Memory B cell (primary cell): ENCODE data around the gene ASIC2.

Experiments
- ATAC-seq: fragments of 150-1000 bp; cut with Tn5 transposase; 2 replicates; pipeline ENCODE4 v1.10.0; 2021; ENCODE audit warnings: low read depth, mild to moderate bottlenecking, moderate library complexity
- DNase-seq, 2 donors: peaks; one replicate each; pipeline ENCODE4 v3.0.0; 2022; ENCODE audit warnings: low spot score in 2 of 2
- H3K27ac Mint-ChIP-seq: one replicate; pipeline ENCODE4 v1.8.0; 2022; ENCODE audit warnings: mild to moderate bottlenecking, moderate library complexity, mixed read lengths
- H3K27me3 Mint-ChIP-seq: one replicate; pipeline ENCODE4 v1.8.0; 2022; ENCODE audit warnings: mixed read lengths
- H3K36me3 Mint-ChIP-seq: one replicate; pipeline ENCODE4 v1.8.0; 2022; ENCODE audit warnings: mild to moderate bottlenecking, mixed read lengths
- H3K4me1 Mint-ChIP-seq: one replicate; pipeline ENCODE4 v1.8.0; 2022; ENCODE audit warnings: mixed read lengths
- H3K4me3 Mint-ChIP-seq: one replicate; pipeline ENCODE4 v1.8.0; 2022; ENCODE audit warnings: mild to moderate bottlenecking, moderate library complexity, mixed read lengths
- H3K9me3 Mint-ChIP-seq: one replicate; pipeline ENCODE4 v1.8.0; 2022; ENCODE audit warnings: mixed read lengths

ASIC2 gene

DNA sequence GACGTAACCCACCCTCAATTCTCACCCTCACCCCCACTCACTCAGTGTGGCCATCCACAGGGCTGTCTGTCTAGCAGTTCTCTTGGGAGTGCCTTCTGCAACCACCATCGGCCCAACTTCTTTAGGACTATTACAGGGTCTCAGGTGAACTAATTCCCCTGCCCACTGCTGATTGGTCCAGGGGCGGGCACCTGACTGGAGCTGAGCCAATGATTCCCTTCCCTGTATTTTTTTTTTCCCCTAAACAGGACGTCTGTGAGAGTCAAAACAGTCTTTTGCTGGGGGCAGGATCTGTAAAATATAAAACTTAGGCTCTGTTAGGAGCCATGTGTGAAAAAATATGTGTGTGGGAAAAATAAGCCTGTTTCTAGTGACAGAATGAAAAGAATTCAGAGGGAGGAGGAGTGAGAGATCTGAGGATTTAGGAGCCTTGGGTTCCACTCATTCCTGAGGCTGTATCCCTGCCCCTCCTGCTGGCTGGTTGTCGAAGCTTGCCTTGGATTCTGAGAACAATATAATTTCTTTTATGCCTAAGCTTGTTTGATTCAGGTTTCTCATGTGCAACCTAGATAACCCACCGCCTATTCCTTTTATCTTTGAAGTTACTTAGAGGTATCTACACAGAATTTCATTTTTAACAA is 186.4 kb downstream of the ASIC2 start:
- no peaks in the 10 kb centered on the region for H3K4me1 Mint-ChIP-seq
- no peak for ATAC-seq
- H3K27me3 Mint-ChIP-seq: peaks cover 6% of the 10 kb centered on the region
- H3K9me3 Mint-ChIP-seq: peaks cover 5% of the 10 kb centered on the region
- peaks cover 2% of the 10 kb centered on the region for H3K36me3 Mint-ChIP-seq
- no peak overlapping the region for H3K4me3 Mint-ChIP-seq
- no peak for DNase-seq
- H3K27ac Mint-ChIP-seq: no peak overlapping the region

DNA sequence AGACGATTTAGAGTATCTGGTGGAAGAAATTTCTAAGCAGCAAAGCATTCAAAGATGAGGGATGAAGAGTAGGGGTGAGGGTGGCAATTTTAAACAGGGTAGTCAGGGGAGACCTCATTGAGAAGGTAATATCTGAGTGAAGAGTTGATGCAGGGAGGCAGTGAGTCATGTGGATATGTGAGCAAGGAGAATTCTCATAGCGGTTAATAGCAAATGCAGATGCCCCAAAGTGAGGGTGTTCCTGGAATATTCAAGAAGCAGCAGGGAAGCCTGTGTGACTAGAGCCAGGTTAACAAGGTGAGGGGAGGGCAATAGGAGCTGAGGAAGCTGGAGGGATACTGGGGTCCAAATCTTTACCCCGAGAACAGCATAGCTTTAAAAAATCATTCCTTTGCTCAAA is 187.2 kb downstream of the ASIC2 start:
- Mint-ChIP-seq H3K9me3 (peaks cover 3% of the 10 kb centered on the region), H3K4me1 (no peaks in the 10 kb centered on the region), H3K27me3 (peaks cover 2% of the 10 kb centered on the region), H3K27ac (no peak overlapping the region), H3K36me3 (no peaks in the 10 kb centered on the region), H3K4me3 (no peak overlapping the region)
- DNase-seq: no peak
- no peak for ATAC-seq

DNA sequence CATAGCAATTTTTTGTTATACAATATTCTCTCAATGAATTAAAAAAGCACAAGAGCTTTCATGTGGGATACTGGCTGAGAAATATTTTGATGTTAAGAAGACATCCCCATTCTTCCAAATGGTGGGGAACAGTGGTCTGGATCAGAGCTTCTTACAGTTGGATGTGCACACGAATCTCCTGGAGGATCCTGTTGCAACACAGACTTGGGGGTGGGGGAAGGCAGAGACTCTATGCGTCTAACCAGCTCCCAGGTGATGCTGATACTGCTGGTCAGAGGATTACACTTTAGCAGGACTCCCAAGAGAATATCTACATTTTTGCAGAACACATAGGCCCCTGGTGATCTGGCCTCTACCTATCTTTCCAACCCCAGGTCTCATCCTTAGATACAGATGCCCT is 193.2 kb downstream of the ASIC2 start:
- Mint-ChIP-seq H3K27ac (no peak overlapping the region), H3K4me3 (no peak overlapping the region), H3K27me3 (peaks cover 4% of the 10 kb centered on the region), H3K4me1 (no peaks in the 10 kb centered on the region), H3K36me3 (no peaks in the 10 kb centered on the region), H3K9me3 (no peaks in the 10 kb centered on the region)
- ATAC-seq: no peak
- no peak for DNase-seq

DNA sequence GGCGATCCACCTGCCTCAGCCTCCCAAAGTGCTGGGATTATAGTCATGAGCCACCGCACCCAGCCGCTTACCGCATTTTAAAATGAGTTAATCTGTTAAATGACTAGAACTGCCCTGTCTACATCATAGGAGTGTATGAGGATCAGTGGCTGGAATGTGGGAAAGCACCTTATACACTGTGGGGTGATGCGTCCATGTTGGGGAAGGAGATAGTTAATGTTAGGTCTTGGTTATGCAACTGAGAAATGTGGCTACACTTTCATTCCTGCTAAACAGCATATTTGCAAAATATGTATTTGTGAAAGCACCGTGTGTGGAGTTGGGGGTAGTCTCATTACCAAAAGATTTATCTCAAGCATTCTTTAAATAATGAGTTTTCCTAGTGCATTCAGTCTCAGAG is 193.8 kb downstream of the ASIC2 start:
- Mint-ChIP-seq H3K9me3 (no peaks in the 10 kb centered on the region), H3K36me3 (no peaks in the 10 kb centered on the region), H3K27me3 (peaks cover 6% of the 10 kb centered on the region), H3K27ac (no peak overlapping the region), H3K4me1 (no peaks in the 10 kb centered on the region), H3K4me3 (no peak overlapping the region)
- DNase-seq: no peak
- ATAC-seq: no peak

DNA sequence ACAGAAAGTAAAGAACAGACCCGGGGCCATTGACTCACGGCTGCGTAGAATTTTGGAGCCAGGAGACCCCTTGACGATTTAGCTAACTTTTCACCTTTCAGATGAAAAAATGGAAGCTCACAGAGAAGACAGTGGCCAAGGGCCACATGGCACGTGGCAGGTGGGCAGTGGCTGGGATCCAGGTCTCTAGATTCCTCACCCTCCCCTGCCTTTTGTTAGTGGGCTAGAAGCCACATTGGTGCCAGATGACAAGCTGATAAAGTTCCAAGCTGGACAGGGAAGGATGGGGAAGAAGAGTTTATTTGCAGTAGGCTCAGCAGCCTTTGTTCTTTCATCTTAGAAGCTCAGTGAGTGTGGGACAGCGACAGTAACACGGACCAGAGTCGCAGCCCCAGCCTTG is 195.7 kb downstream of the ASIC2 start:
- peaks cover 12% of the 10 kb centered on the region for H3K27me3 Mint-ChIP-seq
- no peaks in the 10 kb centered on the region for H3K36me3 Mint-ChIP-seq
- no peak overlapping the region for H3K4me3 Mint-ChIP-seq
- ATAC-seq: no peak
- no peak overlapping the region for H3K27ac Mint-ChIP-seq
- H3K4me1 Mint-ChIP-seq: no peaks in the 10 kb centered on the region
- no peak for DNase-seq
- no peaks in the 10 kb centered on the region for H3K9me3 Mint-ChIP-seq

DNA sequence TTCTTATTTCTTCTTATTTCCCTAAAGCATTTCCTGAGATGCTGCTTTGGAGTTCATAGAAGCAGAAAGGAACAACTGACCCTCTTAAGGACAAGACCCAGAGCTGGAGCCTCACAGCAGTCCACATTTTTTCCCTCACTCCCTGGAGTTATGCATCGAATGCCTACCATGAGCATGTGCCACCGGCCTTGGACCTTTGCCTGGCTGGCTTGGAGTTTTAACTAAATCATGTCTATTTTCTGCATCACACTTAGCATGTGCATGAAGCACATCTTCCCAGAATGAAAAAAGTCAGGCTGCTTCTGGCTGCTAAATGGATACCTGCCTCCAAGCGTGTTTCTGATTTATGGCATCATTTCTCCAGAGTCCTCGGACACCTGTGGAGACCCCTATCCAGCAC is 196.9 kb downstream of the ASIC2 start:
- H3K4me3 Mint-ChIP-seq: no peak overlapping the region
- ATAC-seq (no peak), DNase-seq (no peak)
- no peak overlapping the region for H3K27ac Mint-ChIP-seq
- no peaks in the 10 kb centered on the region for H3K36me3 Mint-ChIP-seq
- no peaks in the 10 kb centered on the region for H3K9me3 Mint-ChIP-seq
- H3K4me1 Mint-ChIP-seq: no peaks in the 10 kb centered on the region
- peaks cover 15% of the 10 kb centered on the region for H3K27me3 Mint-ChIP-seq

DNA sequence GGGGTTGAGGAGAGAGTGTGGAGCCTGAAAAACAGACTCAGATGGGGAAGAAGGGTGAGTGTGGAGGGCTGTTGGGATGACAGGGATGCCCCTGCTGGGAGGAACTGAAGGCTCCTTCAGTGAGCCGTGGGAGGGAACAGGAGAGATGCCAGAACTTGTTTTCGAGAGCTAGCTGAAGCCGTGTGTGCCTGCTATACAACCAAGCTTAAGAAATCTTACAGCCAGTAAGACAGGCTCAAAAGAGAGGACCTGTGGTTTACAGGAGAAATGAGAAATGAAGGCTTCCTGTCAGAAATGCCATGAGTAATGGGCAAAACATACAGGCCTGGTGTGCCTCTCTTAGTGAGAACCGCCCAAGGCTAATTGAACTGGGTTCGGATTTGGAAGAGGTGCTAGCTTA is 201.8 kb downstream of the ASIC2 start:
- Mint-ChIP-seq H3K36me3 (no peaks in the 10 kb centered on the region), H3K9me3 (no peaks in the 10 kb centered on the region), H3K27me3 (peaks cover 28% of the 10 kb centered on the region), H3K4me3 (no peak overlapping the region), H3K27ac (no peak overlapping the region), H3K4me1 (no peaks in the 10 kb centered on the region)
- ATAC-seq (no peak), DNase-seq (no peak)

DNA sequence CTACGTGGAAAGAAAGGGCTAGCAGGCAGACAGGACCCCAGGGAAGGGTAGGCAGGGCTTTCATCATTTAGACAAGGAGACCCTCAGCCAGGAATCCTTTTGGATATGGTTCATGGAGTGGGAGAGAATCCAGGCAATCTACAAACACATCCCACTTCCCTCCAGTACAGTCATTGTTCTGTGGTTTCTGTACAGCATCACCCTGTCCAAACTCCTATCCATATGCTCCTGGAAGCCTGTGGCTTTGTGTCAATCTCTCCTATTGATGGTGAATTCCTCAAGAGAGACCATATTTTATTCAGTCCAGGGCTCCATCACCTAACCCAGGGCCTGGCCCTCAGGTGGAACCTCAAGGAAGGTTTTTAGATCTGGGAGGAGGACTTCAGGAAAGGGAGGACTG is 202.3 kb downstream of the ASIC2 start:
- H3K4me1 Mint-ChIP-seq: no peaks in the 10 kb centered on the region
- H3K27me3 Mint-ChIP-seq: peaks cover 28% of the 10 kb centered on the region
- DNase-seq (no peak), ATAC-seq (no peak)
- no peak overlapping the region for H3K4me3 Mint-ChIP-seq
- no peaks in the 10 kb centered on the region for H3K9me3 Mint-ChIP-seq
- H3K27ac Mint-ChIP-seq: no peak overlapping the region
- H3K36me3 Mint-ChIP-seq: no peaks in the 10 kb centered on the region

DNA sequence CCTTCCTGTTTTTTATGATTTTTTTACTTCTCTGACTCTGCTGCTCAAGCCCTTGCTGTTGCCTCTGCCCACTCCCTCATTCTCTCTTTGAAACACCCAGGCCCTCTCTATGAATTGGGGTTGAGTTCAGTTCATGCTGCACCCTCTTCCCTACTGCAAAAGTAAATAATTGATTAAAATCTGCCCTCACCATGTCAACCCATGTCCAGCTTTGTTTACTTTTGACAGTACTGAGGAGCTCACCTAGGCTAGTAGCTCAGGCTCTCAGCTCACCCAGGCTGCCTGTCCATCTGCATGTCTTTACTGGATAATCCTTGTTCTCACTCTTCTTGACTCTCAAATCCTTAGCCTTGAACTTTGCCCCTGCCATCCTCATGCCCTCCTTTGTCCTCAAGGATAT is 206.2 kb downstream of the ASIC2 start:
- no peak for ATAC-seq

DNA sequence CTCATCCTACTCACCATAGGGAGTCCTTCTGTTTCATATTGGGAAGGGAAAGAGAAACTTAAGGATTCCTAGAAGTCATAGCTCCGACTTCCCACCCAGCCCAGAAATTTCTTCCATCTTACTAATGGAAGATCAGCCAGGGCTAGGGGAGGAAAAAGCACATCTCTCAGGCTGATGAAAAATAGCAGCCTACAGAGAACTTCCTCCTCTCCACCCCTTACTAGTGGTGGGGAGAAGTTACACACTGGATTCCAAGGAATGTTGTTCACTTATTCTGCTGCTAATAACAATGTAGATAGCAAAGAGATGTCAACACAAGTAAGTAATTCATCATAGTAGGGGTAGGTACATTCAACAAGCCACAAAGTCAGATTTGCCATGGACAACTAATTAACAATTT is 207.1 kb downstream of the ASIC2 start:
- Mint-ChIP-seq H3K27ac (no peak overlapping the region), H3K4me1 (no peaks in the 10 kb centered on the region), H3K4me3 (no peak overlapping the region), H3K9me3 (no peaks in the 10 kb centered on the region), H3K36me3 (no peaks in the 10 kb centered on the region), H3K27me3 (peaks cover 17% of the 10 kb centered on the region)
- no peak for ATAC-seq
- DNase-seq: no peak

More for the DNA sequence above, 206.2 kb downstream of the ASIC2 start:
- DNase-seq: no peak
- Mint-ChIP-seq H3K27me3 (peaks cover 20% of the 10 kb centered on the region), H3K36me3 (no peaks in the 10 kb centered on the region), H3K27ac (no peak overlapping the region), H3K4me1 (no peaks in the 10 kb centered on the region), H3K9me3 (no peaks in the 10 kb centered on the region), H3K4me3 (no peak overlapping the region)

DNA sequence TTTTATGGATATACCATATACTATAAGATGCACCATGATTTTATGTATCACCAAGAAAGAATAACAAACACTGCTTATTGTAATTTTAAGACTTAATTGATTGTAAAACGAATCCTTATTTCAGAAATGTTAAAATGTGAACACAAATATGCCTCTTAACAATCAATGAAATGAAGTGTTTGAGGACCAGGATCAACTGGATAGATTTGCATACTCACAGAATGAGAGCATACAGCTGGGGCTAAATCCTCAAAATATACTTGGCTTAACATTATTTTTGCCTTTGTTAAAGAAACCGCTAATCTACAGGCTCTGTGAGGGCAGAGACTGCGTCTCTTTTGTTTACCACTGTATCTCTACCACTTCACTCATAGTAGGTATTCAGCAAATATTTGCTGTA is 207.8 kb downstream of the ASIC2 start:
- DNase-seq (no peak), ATAC-seq (no peak)
- peaks cover 15% of the 10 kb centered on the region for H3K27me3 Mint-ChIP-seq
- no peaks in the 10 kb centered on the region for H3K9me3 Mint-ChIP-seq
- no peak overlapping the region for H3K4me3 Mint-ChIP-seq
- no peak overlapping the region for H3K27ac Mint-ChIP-seq
- H3K36me3 Mint-ChIP-seq: no peaks in the 10 kb centered on the region
- H3K4me1 Mint-ChIP-seq: no peaks in the 10 kb centered on the region

DNA sequence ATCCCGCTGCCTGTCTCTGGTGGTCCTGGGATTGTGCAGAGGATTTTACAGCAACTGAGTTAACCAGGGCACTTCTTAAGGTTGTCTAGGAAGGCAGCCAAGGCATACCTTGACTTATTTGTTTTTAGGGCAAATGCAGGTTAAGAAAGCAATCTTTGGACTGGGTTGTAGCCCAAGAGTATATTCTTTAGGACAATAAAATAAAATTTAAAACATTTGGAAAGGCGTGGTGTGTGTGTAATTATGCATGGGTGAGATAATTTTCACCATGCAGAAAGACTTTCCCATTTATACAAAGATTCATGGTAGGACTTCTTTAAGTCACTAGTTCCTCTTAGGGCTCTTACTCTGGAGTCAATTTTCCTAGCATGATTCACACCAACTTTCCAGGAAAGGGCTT is 208.3 kb downstream of the ASIC2 start:
- ATAC-seq (no peak), DNase-seq (no peak)
- Mint-ChIP-seq H3K4me1 (no peaks in the 10 kb centered on the region), H3K27ac (no peak overlapping the region), H3K27me3 (peaks cover 15% of the 10 kb centered on the region), H3K9me3 (no peaks in the 10 kb centered on the region), H3K4me3 (no peak overlapping the region), H3K36me3 (no peaks in the 10 kb centered on the region)

DNA sequence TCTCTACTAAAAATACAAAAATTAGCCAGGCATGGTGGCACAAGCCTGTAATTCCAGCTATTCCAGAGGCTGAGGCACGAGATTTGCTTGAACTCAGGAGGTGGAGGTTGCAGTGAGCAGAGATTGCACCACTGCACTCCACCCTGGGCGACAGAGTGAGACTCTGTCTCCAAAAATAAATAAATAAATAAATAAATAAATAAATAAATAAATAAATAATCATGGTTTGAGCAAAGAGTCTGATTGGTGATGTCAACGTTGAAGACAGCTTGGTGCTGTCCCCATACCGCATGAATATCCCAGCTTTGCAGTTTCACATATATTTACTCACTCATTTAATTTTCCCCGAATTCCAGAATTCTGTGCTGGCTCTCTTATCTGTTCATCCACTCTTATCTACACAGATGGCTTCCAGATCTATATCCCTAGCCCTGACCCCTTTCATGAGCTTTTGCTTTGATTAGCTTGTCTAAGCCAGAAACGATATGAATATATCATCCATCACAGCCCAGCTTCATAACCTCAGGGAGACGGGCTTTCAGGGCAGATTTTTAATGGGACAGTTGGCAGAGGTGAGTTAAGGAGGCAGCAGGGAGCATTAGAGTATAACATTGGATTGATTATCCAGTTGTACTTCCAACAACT is 210.4 kb downstream of the ASIC2 start:
- peaks cover 2% of the 10 kb centered on the region for H3K9me3 Mint-ChIP-seq

DNA sequence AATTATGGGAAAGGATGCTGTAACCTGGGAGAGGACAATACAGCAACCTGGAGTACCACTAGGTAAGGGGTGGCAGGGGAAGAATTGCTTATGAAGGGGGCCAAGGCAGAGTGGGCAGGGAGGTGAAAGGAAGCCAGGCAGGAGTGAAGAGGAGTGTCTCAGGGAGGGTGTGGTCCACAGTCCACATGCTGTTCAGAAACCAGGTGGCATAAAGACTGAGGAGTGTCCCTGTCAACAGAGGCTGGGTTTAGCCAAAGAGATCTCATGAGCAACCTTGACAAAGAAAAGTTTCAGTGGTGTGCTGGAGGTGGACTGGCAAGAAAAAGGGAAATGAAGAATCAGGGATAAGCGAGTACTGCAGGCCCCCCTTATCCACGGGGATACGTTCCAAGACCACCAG is 213.0 kb downstream of the ASIC2 start:
- DNase-seq (no peak), ATAC-seq (no peak)
- H3K36me3 Mint-ChIP-seq: no peaks in the 10 kb centered on the region
- H3K4me1 Mint-ChIP-seq: no peaks in the 10 kb centered on the region
- peaks cover 20% of the 10 kb centered on the region for H3K27me3 Mint-ChIP-seq
- no peak overlapping the region for H3K4me3 Mint-ChIP-seq
- H3K9me3 Mint-ChIP-seq: peaks cover 2% of the 10 kb centered on the region
- no peak overlapping the region for H3K27ac Mint-ChIP-seq

More for the DNA sequence above, 210.4 kb downstream of the ASIC2 start:
- ATAC-seq (no peak), DNase-seq (no peak)
- H3K36me3 Mint-ChIP-seq: no peaks in the 10 kb centered on the region
- no peak overlapping the region for H3K27ac Mint-ChIP-seq
- no peaks in the 10 kb centered on the region for H3K4me1 Mint-ChIP-seq
- H3K4me3 Mint-ChIP-seq: no peak overlapping the region
- H3K27me3 Mint-ChIP-seq: peaks cover 22% of the 10 kb centered on the region

DNA sequence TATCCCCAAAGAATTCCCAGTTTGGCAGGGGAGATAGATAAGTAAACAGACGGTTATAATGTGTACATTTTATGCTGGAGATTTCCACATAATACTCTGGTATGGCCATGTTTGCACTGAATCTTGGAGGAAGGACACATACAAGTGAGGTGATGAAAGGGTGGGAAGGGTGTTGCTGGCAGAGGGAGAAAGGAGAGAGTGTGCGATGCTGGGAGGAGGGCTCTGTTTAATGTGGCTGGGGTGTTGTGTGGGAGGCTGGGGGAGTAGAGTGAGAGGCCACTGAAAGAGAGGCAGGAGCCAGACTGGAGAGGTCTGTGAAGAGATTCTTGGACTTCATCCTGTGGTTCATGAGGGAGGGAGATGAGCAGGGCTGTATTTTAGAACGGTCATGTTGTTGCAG is 213.9 kb downstream of the ASIC2 start:
- DNase-seq (no peak), ATAC-seq (no peak)
- no peak overlapping the region for H3K27ac Mint-ChIP-seq
- peaks cover 2% of the 10 kb centered on the region for H3K9me3 Mint-ChIP-seq
- H3K27me3 Mint-ChIP-seq: peaks cover 21% of the 10 kb centered on the region
- no peaks in the 10 kb centered on the region for H3K36me3 Mint-ChIP-seq
- no peak overlapping the region for H3K4me3 Mint-ChIP-seq
- no peaks in the 10 kb centered on the region for H3K4me1 Mint-ChIP-seq
